GM18498 (cell line): ENCODE results near the gene UBE2H.
A peak's percentile ranks its signal among the peaks of the same experiment; 100 is the strongest.
"Not testable (repeated sequence)": the region's sequence is repeated elsewhere in the genome, so short reads cannot be mapped to it uniquely, and the experiment has no call there.

ENCODE experiments used
- ATAC-seq: cut with Tn5 transposase; IDR thresholded peaks from one replicate; pipeline ENCODE4 v1.9.1; 2021; ENCODE audit warnings: mild to moderate bottlenecking, moderate library complexity; ENCODE audit not compliant: unreplicated experiment

UBE2H gene

DNA sequence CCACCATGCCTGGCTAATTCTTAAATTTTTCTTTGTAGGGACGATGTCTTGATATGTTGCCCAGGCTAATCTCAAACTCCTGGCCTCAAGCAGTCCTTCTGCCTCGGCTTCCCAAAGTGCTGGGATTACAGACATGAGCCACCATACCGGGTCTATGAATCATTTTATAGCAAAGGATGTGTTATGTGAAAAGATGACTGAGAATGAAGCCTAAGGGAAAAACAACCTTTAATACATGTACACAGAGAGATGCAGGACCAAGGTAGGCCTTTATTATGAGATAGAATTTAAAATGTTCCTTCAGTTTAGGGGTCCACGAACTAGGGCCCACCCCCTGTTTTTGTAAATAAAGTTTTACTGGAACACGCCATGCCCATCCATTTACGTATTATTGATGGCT is 41.0 kb downstream of the UBE2H start:
- no peak for ATAC-seq

DNA sequence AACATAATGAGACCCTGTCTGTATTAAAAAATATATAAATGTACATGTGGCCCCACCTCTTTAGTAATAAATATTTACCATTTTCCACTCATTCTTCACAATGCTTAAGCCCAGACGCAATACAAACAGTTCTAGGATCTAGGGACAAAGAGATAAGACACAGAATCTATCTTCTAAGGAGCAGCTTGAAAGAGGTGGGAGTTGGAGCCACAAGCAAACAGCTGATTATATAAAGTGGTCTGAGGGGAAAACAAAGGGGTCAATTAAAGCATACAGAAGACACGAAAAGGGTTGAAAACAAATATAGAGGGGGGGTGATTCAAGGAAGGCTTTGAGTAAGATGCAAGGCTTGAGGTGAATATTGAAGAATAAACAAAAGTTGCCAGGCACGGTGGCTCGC is 43.1 kb downstream of the UBE2H start:
- ATAC-seq, result no peak

DNA sequence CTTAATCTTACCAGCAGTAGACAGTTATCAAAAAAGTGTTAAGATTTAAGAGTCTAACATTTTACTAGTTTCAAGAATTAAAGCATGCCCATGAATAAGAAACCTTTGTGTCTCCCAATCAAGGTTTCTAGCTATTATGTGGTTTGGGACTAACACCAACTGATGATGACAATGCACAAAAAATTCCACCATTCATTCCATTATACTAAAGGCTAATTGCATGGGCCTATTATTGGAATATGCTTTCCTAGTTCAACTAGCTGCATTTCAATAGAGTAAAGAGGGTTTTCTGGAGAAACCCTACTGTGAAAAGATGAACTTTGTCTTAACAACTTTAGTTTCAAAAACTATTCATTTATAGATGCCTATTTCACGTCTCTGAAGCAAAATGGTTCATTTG is 44.6 kb downstream of the UBE2H start:
- no peak for ATAC-seq

DNA sequence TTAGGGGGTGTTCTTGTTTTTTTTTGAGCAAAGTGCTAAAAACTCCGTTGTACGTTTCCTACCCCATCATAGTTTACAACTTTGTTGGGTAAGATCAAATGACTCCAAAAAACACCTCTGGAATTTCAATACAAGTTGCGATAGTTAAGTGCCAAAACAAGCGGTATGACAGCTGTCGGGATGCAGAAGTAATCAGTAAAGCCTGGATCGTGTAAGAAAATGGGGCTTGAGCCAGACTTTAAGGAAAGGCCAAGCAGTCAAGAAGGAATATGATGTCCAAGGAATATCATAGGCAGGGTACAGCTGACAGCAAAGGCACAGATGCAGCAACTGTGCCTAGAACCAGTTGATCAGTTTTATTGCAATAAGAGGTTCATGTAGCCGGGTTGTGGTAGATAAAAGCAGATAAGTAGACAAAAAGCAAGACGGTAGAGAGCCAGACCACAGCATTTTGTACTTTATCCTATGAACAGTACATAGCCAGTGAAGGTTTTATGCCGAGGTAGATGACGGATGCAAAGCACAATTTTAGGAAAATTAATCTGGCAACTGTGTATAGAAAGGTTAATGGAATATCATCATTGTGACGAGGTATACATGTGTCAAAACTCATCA is 45.5 kb downstream of the UBE2H start:
- ATAC-seq, result no peak

DNA sequence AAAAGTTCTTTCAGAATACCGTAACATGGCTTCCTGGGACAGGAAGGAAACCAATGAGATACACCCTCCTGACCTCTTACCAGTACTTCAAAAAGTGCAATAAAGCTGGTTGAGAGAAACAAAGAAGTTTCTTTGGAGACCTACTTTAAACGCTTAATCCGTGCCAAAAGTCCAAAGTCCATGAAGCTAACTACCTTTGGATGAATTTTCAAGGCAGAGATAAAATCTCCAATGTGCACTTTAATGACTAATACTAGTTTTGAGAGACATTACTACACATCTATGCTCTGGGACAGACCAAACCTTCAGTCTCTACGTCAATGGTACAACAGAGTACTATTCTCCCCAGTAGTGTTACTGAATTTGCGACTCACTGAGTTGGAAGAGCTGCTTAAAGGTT is 46.1 kb downstream of the UBE2H start:
- no peak for ATAC-seq

DNA sequence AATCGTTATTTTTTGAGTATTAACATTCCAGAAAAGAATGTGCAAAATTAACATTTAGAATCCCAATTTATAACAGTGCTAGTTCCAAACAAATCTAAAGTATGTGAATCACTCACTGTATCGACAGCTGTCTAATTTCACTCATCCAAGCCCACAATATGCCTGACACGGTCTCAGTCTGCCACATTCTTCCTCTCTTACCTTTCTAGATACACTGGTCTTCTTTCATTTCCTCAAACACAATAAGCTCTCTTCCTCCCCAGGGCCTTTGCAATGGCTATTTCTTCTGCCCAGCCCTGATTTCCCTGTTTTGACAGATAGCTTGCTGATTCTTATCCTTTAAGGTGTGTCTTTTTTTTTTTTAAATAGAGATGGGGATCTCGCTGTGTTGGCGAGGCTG is 48.8 kb downstream of the UBE2H start:
- ATAC-seq, result peak; percentile 83

DNA sequence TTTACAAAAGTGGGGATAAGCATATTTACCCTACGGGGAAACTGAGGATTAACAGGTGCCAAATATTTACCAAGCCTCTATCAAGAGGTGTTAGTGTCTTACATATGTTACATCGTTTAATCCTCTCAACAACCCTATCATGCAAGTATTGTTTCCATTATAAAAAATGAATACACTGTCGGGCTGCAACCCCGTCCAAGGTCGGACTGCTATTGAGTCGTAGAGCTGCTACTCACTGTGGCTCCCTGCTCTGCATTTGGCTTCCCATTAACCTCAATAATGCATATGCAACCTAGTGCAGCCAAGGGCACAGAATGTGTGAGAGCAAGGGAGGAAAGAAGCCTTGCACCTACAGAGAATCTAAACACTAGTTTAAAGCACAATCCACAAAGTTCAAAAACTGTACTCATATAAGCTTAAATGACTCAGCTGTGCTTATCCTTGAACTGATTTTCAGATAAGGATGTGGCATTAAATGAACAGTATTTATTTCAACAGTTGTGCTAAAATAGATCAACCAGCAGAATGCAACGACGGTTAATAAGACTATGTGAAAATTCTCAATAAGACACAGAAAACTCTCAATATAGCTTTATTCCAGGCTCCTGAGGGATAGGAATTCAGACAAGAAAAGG is 49.9 kb downstream of the UBE2H start:
- no peak for ATAC-seq

DNA sequence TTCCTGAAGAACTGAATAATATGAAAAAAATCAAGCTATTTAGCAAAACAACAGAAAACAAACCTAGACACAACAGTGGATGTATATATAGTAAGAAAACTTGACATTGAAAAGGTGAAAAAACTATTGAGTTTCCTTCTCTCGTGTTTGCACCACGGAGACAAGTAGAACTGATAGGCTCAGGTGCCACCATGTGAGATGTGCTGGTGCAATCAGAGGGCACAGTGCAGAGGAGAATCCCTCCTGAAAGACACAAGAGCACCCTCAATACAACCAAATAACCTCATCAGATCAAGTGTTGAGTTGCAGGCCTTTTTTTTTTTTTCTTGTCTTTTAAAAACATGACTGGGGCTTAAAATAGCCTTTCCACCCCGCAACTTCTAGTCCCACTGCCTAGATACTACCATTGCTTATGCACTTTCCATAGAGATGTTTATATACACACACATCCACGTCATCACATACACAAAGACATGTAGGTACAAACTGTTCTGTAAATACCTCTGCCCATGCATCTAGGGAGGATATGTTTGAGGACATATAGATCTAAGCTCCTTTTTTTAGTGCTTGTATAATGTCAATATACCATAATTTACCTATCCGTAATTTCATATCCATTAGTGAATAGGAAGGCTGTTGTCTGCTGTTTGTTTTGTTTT is 54.1 kb downstream of the UBE2H start:
- ATAC-seq, result no peak

DNA sequence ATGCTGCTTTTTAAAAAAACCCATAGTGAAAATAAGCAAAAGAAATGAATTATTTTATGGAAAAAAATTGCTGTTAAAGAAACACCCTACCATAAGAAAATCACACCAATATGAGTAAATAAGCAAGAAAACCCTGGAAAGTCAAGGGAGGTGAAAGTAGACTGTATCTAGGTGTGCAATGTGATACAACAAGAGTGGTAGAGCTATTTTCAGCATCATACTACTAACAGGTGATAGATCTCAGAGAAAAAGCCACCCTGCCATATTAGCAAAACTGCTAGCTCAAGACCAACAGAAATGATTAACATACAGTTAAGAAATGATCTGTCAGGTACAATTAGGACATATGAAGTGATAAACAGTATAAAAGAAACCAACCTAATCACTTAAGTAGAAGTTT is 54.8 kb downstream of the UBE2H start:
- no peak for ATAC-seq

DNA sequence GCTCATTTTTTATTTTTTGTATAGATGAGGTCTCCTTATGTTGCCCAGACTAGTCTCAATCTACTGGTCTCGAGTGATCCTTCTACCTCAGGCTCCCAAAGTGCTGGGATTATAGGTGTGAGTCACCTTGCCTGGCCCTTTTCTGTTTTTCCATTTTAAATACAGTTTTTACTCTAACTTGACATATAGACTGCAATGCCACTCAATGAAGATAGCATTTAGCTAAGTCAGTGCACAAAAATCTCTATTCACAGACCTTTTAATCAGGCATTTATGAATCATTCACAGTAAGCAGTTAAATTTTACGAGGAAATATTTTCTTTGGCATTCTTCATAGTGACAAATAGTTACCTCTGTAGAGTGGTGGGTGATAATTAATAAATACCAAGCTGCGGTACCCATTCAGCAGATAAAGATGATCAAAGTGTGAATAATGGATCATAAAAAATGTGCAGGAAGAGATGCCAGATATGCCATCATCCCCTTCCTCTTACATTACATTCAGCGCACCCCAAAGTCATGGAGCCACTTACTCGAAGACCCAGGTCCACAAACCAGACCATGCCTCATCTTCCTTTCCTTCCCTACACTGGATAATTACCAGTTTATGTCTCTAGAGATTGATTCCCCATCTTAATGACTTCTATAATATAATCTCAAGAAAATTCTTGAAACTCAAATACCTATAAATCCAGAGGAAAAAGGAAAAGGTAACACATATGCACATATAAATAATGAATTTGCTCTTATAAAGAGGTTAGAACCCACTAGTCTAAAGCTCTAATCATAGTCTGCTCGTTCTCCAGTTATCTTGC is 56.0 kb downstream of the UBE2H start:
- no peak for ATAC-seq

DNA sequence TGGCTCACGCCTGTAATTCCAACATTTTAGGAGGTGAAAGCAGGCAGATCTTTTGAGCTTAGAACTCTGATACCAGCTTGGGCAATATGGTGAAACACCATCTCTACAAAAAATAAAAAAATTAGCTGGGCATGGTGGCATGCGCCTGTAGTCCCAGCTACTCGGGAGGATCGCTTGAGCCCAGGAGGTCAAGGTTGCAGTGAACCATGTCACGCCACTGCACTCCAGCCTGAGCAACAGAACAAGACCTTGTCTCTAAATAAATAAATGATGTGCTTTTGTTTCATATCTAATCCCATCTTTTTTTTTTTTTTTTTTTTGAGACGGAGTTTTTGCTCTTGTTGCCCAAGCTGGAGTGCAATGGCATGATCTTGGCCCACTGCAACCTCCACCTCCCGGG is 58.6 kb downstream of the UBE2H start:
- ATAC-seq, result not testable (repeated sequence)

DNA sequence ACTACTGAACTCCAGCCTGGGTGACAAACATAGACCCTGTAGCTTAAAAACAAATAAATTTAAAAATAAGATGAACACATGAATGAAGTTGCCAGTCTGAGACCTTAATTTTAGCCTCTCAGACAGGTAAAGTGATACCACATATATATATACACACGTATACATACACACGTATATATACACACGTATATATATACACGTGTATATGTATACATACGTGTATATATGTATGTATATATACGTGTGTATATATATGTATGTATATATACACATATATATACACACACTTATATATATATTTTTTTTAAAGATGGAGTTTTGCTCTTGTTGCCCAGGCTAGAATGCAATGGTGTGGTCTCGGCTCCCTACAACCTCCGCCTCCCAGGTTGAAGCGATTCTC is 62.7 kb downstream of the UBE2H start:
- no peak for ATAC-seq

DNA sequence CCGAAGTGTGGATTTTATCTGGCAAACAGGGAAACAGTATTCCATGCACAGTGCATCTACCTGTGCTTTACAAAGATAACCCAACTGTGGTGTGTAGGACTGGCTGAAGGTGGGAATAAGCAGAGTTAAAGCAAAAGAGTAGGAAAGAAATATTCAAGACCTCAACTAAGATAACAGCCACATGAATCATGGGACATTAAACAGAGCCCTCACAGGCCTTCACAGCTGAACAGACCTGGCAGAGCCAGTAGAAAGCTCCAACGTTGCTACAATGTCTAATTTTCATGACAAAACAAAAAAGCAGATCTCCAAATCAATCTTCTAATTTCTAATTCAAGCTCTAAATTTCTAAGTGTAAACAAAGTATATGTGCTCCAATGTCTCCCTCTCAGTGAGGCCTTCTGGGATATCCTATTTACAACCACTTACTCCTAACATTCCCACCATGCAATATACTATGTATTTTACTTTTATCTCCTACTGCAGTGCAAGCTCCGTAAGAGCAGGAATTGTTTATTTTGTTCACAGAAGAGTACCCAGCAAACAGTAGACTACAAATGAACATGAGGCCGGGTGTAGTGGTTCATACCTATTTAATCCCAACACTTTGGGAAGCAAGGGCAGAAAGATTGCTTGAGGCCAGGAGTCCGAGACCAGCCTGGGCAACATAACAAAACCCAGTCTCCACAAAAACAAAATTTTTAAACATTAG is 63.5 kb downstream of the UBE2H start:
- ATAC-seq, result no peak

DNA sequence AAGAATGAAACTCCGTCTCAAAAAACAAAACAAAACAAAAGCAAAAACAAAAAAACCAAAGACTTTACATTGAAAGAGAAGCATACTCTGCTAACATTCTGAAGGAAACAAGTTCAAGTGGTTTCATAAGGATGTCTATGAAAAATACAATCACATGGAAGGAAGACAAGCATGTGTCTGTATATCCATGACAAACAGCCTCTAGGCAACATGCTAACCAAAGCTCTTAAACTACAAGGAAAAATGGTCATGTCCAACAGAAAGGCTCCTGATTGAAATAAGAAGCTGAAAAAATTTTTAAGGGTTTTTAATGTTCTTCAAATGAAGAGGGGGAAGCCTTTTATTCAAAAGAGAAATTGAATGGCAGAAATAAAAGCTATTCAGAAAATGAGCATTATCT is 64.9 kb downstream of the UBE2H start:
- no peak for ATAC-seq

DNA sequence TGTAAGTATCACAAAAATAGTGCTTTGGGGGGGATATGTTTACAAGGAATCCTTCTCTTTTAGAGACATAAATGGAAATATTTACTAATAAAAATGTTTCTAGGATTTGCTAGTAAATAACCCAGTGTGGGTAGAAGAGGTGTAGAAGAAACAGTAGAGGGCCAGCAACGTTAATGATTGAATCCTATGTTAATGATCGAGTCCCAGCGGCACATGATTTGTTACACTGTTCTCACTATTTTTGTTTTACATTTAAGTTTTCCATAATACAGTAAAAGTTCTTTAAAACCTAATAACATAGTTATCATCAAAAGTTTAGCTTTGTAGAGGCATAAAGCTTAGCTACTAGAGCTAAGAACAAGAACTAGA is 66.0 kb downstream of the UBE2H start:
- ATAC-seq, result no peak

DNA sequence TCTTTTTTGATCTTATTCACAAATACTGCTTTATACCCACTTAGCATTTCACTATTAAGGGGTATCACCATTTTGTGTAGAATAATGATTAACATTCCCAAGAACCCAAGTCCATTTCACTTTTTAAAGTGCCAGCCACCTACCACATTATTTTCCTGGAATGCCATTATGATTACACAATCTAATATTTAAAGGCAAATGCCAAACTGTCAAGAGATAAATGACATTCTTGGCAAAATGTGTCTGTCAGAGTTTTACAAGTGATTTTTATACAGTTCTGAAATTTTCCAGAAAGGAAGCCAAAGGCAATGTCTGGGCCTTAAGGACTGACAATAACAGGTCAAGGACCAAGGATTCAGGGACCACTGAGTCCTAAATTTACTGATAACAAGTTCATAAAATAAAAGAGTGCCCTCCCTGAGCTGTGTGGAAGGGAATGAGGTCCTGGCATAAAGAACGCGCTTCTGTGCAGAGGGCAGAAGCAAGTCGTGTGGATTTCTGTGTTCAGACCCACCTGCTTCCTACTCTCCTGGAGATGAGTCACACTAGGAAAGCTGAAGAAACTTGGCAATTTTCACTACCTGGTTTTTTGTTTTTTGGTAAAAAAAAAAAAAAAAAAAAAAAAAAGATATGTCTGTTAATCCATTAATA is 66.5 kb downstream of the UBE2H start:
- ATAC-seq, result no peak

DNA sequence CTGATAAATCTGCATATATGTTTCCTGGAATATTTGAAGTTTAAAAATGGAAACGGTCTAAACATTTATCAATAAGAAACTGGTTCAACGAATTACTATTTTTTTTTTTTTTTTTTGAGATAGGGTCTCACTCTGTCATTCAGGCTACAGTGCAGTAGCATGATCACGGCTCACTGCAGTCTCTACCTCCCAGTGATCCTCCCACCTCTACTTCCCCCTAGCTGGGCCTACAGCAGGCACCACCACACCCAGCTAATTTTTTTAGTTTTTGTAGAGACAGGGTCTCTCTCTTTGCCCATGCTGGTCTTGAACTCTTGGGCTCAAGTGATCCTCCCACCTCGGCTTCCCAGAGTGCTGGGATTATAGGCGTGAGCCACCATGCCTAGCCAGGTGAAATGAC is 68.3 kb downstream of the UBE2H start:
- ATAC-seq, result no peak

DNA sequence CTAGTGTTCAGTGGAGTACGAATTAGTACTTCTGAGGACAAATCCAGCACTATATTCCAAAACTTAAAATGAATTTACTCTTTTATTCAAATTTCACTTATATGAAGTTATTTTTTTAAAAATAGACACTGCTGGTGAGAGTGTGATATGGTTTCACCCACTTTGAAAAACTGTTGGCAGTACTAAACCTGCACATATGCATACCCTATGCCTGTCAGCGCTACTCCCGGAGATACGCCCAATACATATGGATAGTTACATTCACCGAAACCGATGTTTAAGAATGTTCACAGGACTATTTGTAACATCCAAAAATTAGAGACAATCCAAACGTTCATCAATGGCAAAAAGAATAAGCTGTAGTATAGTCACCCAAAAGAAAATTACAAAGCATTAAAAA is 69.6 kb downstream of the UBE2H start:
- no peak for ATAC-seq

DNA sequence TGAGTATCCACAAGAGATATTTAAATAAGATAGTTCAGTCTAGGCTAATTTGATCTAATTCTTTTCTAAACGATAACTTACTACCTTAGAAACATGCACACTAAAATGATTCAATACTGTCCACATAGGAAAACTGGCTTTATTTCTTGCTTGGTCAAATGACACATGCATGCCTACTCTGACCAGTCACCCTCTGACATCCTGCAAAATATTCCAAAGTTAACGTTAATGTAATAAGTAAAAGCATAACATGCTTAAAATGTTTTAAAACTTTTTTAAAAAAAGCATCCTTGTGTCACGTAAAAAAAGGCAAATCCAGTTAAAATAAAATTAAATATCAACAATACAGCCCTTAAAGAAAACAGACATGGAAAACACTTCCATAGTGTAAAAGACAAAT is 70.2 kb downstream of the UBE2H start:
- no peak for ATAC-seq

DNA sequence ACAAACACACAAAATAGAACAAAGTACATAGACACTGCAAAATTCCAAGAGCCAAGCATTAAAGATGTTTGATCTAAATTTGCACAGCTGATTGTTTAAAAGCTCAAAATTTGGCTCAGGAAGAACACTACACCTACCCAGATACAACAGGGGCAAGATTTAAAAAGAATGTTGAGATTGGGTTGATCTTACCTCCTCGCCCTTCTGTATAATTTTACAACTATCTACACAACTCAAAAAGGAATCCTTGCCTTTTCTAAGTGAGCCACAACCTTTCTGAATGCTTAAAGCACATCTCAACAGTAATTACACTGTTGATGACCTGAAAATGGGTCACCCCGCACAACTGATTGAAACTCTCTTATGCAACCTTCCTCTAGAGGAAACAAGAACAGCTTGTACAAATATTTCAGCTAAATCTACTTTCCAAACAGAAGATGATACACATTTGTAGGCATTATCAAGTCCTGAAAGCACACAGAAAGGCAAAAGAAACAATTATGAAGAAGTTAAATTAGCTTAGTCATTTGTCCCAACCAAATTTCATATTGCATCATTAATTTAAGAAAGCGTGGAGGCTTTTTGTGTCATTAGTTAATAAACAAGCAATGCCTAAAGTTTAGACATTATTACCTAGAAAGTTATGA is 75.5 kb downstream of the UBE2H start:
- no peak for ATAC-seq
